GM19035 (cell line): ENCODE results near the gene ENO3.

ENCODE experiments used
- ATAC-seq: cut with Tn5 transposase; IDR thresholded peaks from one replicate; pipeline ENCODE4 v1.9.1; 2021; ENCODE audit not compliant: unreplicated experiment

The ENO3 gene

DNA sequence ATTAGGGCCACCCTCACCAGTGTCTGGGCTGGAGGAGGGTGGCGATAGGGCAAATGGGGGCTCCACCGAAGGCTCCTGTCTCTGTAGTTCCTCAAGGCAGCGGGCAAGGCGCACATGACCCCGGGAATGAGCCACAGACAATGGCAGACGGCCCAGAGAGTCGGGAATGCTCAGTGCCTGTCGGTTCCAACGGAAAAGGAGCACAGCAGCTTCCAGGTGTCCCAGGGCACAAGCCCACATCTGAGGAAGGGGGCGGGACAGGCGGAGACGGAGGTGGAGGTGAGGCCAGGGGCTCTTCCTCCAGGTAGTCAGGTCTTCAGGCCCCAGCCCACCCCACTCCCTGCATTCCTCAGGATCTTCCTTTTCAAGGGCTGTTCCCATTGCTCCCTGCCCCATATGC, 21.8 kb downstream of the ENO3 start:
- no peak for ATAC-seq

- ATAC-seq, result no peak
Measured at GRCh38 chr17:4973256-4974114, 22.6 kb downstream of the ENO3 start.

DNA sequence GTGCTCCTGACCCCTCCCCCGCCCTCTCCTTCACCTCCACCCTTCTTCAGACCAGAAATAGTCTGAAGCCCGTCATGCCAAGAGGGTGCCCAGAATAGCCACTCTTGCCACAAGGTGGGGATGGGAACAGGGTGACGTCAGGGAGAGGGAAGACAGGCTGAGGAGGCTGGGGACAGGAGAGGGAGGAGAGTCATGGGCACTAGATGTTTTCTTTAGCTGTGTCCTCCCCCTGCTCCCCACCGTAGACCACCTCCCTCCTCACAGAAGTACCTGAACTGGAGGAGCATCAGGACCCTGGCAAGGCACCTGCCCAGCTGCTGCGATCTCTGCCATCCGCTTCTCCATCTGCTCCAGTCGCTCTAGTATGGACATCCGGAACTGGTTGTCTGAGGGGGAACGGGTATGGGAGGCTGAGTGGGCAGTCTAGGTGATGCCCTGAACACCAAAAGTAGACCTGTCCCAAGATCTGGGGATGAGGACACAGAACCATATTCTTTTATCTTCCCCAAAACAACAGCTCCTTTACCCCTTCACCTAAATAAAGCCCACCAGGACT, 23.3 kb downstream of the ENO3 start:
- no peak for ATAC-seq

- ATAC-seq, result no peak
Measured at GRCh38 chr17:4978726-4979125, 27.8 kb downstream of the ENO3 start.

- no peak for ATAC-seq
Measured at GRCh38 chr17:4980644-4981216, 29.8 kb downstream of the ENO3 start.

GRCh38 chr17:4982305-4982704, 31.4 kb downstream of the ENO3 start:
- ATAC-seq, result no peak

- no peak for ATAC-seq
Measured at GRCh38 chr17:4986403-4986802, 35.5 kb downstream of the ENO3 start.

- ATAC-seq, result peak; percentile 78
Measured at GRCh38 chr17:4986951-4987766, 36.2 kb downstream of the ENO3 start, which contains the start of gene CAMTA2. Gene CAMTA2, minus strand, starts transcription at chr17:4987675. Its CDS starts 1,453 bp downstream, at chr17:4986222.

DNA sequence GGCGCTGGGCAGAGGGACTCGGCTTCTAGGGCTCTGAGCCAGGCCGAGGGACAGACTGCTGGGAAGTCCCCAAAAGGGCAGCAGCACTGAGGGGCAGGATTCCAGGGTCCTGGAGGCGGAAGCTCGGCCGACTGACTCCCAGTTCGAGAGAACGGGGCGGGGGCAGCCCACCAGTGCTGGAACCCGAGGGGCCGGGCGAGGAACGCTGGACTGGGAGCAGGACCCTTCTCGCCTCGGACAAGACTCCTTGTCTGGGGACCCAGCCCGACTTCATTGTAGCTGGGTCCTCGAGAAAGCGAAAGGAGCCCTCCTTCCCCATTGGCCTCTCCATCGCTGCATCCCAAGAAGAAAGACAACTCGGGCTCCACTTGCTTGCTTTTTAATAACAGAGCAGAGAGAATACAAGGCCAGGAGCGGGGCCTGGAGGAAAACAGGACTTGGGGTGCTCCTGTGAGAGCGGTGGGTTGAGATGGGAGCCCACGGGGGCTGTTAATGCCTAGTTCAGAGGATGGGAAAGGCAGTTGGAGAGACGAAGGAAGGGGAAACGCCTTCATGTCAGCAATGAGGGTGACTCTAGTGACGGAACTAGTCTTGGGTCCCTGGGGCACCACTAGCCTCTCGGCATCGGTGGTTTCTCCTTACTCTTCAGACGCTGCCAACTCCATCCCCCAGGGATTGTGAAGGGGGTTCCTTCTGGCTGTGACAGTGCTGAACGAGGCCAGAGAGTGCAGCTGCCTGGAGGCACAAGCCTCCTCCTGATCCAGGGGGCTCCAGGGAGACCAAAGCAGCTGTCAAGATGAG, 37.0 kb downstream of the ENO3 start:
- peak; percentile 3 for ATAC-seq

- ATAC-seq, result no peak
Measured at GRCh38 chr17:4994081-4994595, 43.2 kb downstream of the ENO3 start.

- ATAC-seq, result peak; percentile 77
Measured at GRCh38 chr17:4997302-4998026, 46.5 kb downstream of the ENO3 start, which contains the start of the genes INCA1 and KIF1C. Gene INCA1, minus strand, starts transcription at chr17:4997522. Its CDS starts 3,085 bp downstream, at chr17:4994437. Gene KIF1C, plus strand, starts transcription at chr17:4997950. Its CDS starts 2,297 bp downstream, at chr17:5000247.

- peak; percentile 16 for ATAC-seq
Measured at GRCh38 chr17:4998027-4998731, 47.3 kb downstream of the ENO3 start.

DNA sequence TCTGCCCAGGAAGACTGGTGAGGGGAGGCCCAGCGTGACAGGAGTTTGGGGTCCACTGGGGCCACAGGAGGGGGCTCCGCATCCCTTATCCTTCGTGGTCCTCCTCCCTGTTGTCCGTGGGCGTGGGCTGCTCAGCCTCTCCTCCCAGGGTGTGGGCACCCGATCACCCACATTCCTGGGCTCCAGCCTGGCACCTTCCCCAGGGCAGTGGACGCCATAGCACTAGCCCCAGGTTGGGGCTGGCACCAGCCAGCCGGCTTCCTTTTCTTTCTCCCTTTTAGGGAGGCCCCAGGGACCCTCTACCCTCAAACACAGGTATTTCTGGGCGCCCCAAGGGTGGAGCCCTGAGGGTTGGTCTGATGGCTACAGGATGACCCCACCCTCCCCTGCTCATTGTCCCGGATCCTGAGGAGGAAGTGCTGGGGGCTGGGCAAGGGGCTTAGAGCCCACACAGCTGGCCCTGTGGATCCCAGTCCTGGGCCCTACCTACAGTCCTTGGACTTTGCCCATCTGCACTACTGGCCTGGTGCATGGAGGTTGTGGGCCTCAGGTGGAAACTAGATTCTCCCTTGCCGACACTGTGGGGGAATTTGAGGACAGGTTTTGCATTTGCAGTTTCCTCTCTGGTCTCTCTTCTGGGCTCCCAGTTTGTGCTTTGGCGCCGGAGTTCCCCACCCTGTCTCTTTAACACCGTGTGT, 48.0 kb downstream of the ENO3 start:
- no peak for ATAC-seq

- no peak for ATAC-seq
Measured at GRCh38 chr17:4999430-5000093, 48.6 kb downstream of the ENO3 start.

DNA sequence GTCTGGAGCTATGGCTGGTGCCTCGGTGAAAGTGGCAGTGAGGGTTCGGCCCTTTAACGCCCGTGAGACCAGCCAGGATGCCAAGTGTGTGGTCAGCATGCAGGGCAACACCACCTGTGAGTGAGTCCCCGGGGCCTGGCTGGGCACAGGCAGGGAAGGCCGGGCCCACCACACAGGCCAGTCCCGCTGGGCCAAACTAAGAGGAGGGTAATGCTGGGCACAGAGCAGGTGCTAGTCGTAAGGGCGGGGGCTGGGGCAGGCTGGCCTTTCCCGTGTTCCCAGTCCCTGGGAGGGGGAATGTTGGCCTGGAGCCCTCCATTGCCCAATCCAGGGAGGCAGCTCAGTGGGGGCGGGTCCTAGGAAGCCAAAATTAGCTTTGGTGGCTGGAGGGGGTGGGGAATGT, 49.3 kb downstream of the ENO3 start:
- no peak for ATAC-seq

DNA sequence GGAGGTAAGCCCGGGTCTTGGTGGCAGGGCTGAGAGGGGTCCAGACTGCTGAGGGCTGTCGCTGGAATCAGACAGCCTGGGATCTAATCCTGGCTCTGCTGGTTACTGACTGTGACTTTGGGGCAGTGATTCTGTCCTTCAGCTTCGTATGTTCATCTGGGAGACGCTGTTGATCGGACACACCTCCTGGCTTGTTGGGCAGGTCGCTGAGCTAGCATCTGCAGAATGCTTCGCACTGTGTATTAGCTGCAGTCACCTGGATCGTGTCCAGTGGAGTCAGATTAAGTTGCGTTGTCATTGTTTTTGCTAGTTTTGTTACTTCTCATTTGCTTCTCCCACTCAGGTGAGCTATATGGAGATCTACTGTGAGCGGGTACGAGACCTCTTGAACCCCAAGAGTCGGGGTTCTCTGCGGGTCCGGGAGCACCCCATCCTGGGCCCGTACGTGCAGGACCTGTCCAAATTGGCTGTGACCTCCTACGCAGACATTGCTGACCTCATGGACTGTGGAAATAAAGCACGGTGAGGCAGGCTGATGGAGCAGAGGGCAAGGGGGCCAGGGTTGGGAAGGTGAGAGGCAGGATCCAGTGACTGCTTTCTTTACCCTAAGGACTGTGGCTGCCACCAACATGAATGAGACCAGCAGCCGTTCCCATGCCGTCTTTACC, 51.3 kb downstream of the ENO3 start:
- no peak for ATAC-seq

DNA sequence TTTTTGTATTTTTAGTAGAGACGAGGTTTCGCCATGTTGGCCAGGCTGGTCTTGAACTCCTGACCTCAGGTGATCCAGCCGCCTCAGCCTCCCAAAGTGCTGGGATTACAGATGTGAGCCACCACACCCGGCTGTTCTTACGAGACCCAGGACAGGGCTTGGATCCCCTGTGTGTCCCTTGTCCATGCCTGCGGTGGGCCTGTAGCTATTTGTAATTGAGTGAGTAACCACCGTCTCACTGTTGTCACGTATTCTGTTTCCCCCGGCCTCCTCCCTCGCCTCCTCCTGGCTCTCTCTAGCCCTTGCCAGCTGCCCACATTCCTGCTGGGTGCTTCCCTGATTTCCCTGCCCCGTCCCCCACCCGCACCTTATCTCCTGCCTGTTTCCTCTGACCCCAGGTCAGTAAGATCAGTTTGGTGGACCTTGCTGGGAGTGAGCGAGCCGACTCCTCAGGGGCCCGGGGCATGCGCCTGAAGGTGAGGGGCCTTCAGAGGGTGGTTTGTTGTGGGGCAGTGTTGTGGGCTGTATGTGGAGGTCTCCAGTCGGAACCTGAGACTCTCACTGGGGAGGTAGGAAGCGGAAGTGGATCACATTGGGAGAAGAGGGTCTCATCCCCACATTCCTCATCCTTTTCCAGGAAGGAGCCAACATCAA, 52.4 kb downstream of the ENO3 start:
- ATAC-seq, result no peak
